Measurements from ENCODE around the gene USP15.

USP15 gene

DNA sequence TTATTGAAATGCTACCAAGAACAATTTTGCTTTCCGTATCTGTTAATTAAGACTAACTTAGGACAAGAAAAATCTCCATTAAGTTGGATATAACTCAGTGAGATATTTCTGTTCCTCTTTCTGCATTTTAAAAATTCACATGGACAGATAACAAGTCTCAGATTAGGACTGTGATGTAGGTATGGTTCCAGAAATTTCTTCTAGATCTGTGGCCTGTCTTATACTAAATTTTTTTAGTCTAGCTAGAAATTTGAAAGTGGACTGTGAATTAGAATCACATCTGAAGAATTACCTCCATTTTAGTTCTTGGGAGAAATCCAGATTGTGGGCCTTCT is 41.6 kb downstream of the USP15 start:
- Histone ChIP-seq H3K9ac (ENCODE audit: low read depth, low read length) (no peak overlapping the region), H2AFZ (ENCODE audit: low read depth, low read length) (no peak overlapping the region), H3K27ac (ENCODE audit: low read length) (no peak overlapping the region), H3K4me1 (ENCODE audit: insufficient read depth, low read length) (no peaks in the 10 kb centered on the region), H3K36me3 (ENCODE audit: insufficient read depth, low read length) (peaks cover 95% of the 10 kb centered on the region), H3K79me2 (ENCODE audit: insufficient read depth, low read length) (peaks cover 97% of the 10 kb centered on the region), H4K20me1 (ENCODE audit: insufficient read depth, low read length) (peaks cover 17% of the 10 kb centered on the region; the same call in 1 of the 2 replicates), H3K9me3 (ENCODE audit: insufficient read depth, low read length, severe bottlenecking) (peaks cover 22% of the 10 kb centered on the region), H3K27me3 (ENCODE audit: insufficient read depth, low read length, poor library complexity) (no peaks in the 10 kb centered on the region), H3K4me3 (ENCODE audit: low read depth in 1 of 2, low read length in 2 of 2) (no peak overlapping the region), H3K4me2 (ENCODE audit: insufficient read depth, low read length) (no peak overlapping the region)
- no peak for DNase-seq
- no peak for ATAC-seq (ENCODE audit: insufficient read depth, low read depth)
- TF ChIP-seq EZH2 (IDR thresholded peaks at IDR 0.05; ENCODE audit: borderline replicate concordance, low read depth, low read length, severe bottlenecking), result no peak
- TF ChIP-seq, protein P1, sequence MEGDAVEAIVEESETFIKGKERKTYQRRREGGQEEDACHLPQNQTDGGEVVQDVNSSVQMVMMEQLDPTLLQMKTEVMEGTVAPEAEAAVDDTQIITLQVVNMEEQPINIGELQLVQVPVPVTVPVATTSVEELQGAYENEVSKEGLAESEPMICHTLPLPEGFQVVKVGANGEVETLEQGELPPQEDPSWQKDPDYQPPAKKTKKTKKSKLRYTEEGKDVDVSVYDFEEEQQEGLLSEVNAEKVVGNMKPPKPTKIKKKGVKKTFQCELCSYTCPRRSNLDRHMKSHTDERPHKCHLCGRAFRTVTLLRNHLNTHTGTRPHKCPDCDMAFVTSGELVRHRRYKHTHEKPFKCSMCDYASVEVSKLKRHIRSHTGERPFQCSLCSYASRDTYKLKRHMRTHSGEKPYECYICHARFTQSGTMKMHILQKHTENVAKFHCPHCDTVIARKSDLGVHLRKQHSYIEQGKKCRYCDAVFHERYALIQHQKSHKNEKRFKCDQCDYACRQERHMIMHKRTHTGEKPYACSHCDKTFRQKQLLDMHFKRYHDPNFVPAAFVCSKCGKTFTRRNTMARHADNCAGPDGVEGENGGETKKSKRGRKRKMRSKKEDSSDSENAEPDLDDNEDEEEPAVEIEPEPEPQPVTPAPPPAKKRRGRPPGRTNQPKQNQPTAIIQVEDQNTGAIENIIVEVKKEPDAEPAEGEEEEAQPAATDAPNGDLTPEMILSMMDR (IDR thresholded peaks at IDR 0.05; ENCODE audit: borderline replicate concordance, extremely low read depth, low read length, poor library complexity, severe bottlenecking), result no peak

DNA sequence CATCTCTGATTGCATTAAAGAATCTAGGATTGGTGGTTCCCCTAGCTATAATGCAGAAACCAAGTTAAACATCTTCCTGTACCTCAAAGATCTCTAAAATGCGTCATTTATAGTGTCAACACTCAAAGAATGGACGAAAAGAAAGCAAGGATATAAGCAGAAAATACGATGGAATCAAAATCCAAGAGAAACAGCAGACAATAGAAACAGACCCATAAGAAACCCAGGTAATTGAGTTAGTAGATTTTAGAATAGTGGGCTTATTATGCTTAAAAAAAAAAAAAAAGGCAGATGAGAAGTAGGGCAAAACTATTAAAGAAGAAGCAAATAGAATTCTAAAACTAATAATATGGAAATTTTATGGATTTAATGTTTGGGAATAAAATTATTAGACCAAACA is 44.4 kb downstream of the USP15 start:
- peaks cover 22% of the 10 kb centered on the region for H3K9me3 ChIP-seq (ENCODE audit: insufficient read depth, low read length, severe bottlenecking)
- TF ChIP-seq, protein P1 (IDR thresholded peaks at IDR 0.05; ENCODE audit: borderline replicate concordance, extremely low read depth, low read length, poor library complexity, severe bottlenecking), result no peak
- no peak for TF ChIP-seq EZH2 (IDR thresholded peaks at IDR 0.05; ENCODE audit: borderline replicate concordance, low read depth, low read length, severe bottlenecking)
- no peaks in the 10 kb centered on the region for H3K4me1 ChIP-seq (ENCODE audit: insufficient read depth, low read length)
- H3K9ac ChIP-seq (ENCODE audit: low read depth, low read length), result no peak overlapping the region
- no peak overlapping the region for H3K27ac ChIP-seq (ENCODE audit: low read length)
- H4K20me1 ChIP-seq (ENCODE audit: insufficient read depth, low read length), result peaks cover 5% of the 10 kb centered on the region; the same call in 1 of the 2 replicates
- peaks cover 85% of the 10 kb centered on the region for H3K36me3 ChIP-seq (ENCODE audit: insufficient read depth, low read length)
- peaks cover 97% of the 10 kb centered on the region for H3K79me2 ChIP-seq (ENCODE audit: insufficient read depth, low read length)
- H3K4me3 ChIP-seq (ENCODE audit: low read depth in 1 of 2, low read length in 2 of 2), result no peak overlapping the region
- no peak overlapping the region for H3K4me2 ChIP-seq (ENCODE audit: insufficient read depth, low read length)
- H3K27me3 ChIP-seq (ENCODE audit: insufficient read depth, low read length, poor library complexity), result no peaks in the 10 kb centered on the region
- DNase-seq (no peak), ATAC-seq (ENCODE audit: insufficient read depth, low read depth) (no peak)
- no peak overlapping the region for H2AFZ ChIP-seq (ENCODE audit: low read depth, low read length)

DNA sequence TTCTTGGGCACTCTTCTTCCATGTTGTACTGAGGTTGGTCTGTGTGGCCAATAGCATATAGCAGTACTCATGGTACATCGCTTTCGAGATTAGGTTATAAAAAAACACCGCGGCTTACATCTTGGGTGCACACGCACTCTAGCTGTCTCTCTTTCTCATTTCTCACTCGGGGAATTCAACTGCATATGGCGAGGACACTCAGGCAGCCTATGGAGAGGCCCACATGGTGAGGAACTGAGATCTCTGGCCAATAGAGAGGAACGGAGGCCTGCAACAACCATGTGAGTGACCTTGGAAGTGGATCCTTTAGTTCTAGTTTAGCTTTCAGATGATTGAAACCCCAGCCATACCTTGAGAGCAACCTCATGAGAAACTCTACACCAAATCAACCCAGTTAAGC is 45.6 kb downstream of the USP15 start:
- H3K4me2 ChIP-seq (ENCODE audit: insufficient read depth, low read length), result no peak overlapping the region
- ATAC-seq (ENCODE audit: insufficient read depth, low read depth), result no peak
- peaks cover 81% of the 10 kb centered on the region for H3K36me3 ChIP-seq (ENCODE audit: insufficient read depth, low read length)
- peaks cover 96% of the 10 kb centered on the region for H3K79me2 ChIP-seq (ENCODE audit: insufficient read depth, low read length)
- no peaks in the 10 kb centered on the region for H3K4me1 ChIP-seq (ENCODE audit: insufficient read depth, low read length)
- H3K9ac ChIP-seq (ENCODE audit: low read depth, low read length), result no peak overlapping the region
- H2AFZ ChIP-seq (ENCODE audit: low read depth, low read length), result no peak overlapping the region
- H3K27me3 ChIP-seq (ENCODE audit: insufficient read depth, low read length, poor library complexity), result no peaks in the 10 kb centered on the region
- DNase-seq, result no peak
- peaks cover 22% of the 10 kb centered on the region for H3K9me3 ChIP-seq (ENCODE audit: insufficient read depth, low read length, severe bottlenecking)
- no peak overlapping the region for H3K27ac ChIP-seq (ENCODE audit: low read length)
- H4K20me1 ChIP-seq (ENCODE audit: insufficient read depth, low read length), result peaks cover 3% of the 10 kb centered on the region; the same call in 1 of the 2 replicates
- TF ChIP-seq, protein P1 (IDR thresholded peaks at IDR 0.05; ENCODE audit: borderline replicate concordance, extremely low read depth, low read length, poor library complexity, severe bottlenecking), result no peak
- no peak for TF ChIP-seq EZH2 (IDR thresholded peaks at IDR 0.05; ENCODE audit: borderline replicate concordance, low read depth, low read length, severe bottlenecking)
- H3K4me3 ChIP-seq (ENCODE audit: low read depth in 1 of 2, low read length in 2 of 2), result no peak overlapping the region

All from DND-41 (cell line).